Endothelial cell (in vitro differentiated cells): Measurements from ENCODE around the gene FKBP5. TPM values are rescaled to one million over a fixed set of nuclear protein-coding genes. Genes with fewer than 3 reads are reported as not detected.

Experiments
- DNase-seq: peaks from one replicate; pipeline ENCODE4 v3.0.0; 2021; ENCODE audit warnings: low spot score
- H3K27ac Mint-ChIP-seq: one replicate; pipeline ENCODE4 v1.8.0; 2021; ENCODE audit warnings: mixed read lengths, inconsistent platforms; ENCODE audit not compliant: unreplicated experiment
- H3K27me3 Mint-ChIP-seq: one replicate; pipeline ENCODE4 v1.8.0; 2021; ENCODE audit warnings: mild to moderate bottlenecking, moderate library complexity, mixed read lengths, inconsistent platforms; ENCODE audit not compliant: unreplicated experiment
- H3K36me3 Mint-ChIP-seq: one replicate; pipeline ENCODE4 v1.8.0; 2021; ENCODE audit warnings: mild to moderate bottlenecking, low read depth, mixed read lengths, inconsistent platforms; ENCODE audit not compliant: unreplicated experiment
- H3K4me1 Mint-ChIP-seq: one replicate; pipeline ENCODE4 v1.8.0; 2021; ENCODE audit warnings: mild to moderate bottlenecking, mixed read lengths, inconsistent platforms; ENCODE audit not compliant: unreplicated experiment
- H3K4me3 Mint-ChIP-seq: one replicate; pipeline ENCODE4 v1.8.0; 2021; ENCODE audit warnings: mild to moderate bottlenecking, mixed read lengths, inconsistent platforms; ENCODE audit not compliant: unreplicated experiment
- H3K9me3 Mint-ChIP-seq: one replicate; pipeline ENCODE4 v1.8.0; 2021; ENCODE audit warnings: mixed read lengths, inconsistent platforms; ENCODE audit not compliant: unreplicated experiment
- CTCF ChIP-seq: fragments of 200-600 bp; sonication (generic); IDR thresholded peaks from one replicate; pipeline ENCODE4 v1.5.0; 2021; ENCODE audit warnings: antibody characterized with exemption; ENCODE audit not compliant: unreplicated experiment
- total RNA-seq: library from RNA; stranded (reverse); fragmentation: NEBNext Ultra II Directional; extraction: Animal tissue kit (Norgen Biotek cat#: 25700); gene quantifications from one replicate; pipeline ENCODE4 v1.2.1, GENCODE V29; 2021; ENCODE audit not compliant: unreplicated experiment

FKBP5 gene
- total RNA-seq, 1 donor from 2014 or later = 7.2 TPM

- Mint-ChIP-seq H3K4me1 (peaks cover 22% of the 10 kb centered on the region), H3K27ac (no peak overlapping the region), H3K4me3 (no peak overlapping the region), H3K36me3 (no peaks in the 10 kb centered on the region), H3K27me3 (peaks cover 3% of the 10 kb centered on the region), H3K9me3 (no peaks in the 10 kb centered on the region)
- DNase-seq = no peak
- no peak for TF ChIP-seq CTCF
These were observed 24.5 kb upstream of the FKBP5 start for GRCh38 chr6:35713006-35713767.

- Mint-ChIP-seq H3K9me3 (no peaks in the 10 kb centered on the region), H3K4me1 (peaks cover 11% of the 10 kb centered on the region), H3K36me3 (no peaks in the 10 kb centered on the region), H3K27me3 (peaks cover 3% of the 10 kb centered on the region), H3K27ac (no peak overlapping the region), H3K4me3 (no peak overlapping the region)
- TF ChIP-seq CTCF = no peak
- no peak for DNase-seq
These were observed 23.0 kb upstream of the FKBP5 start for GRCh38 chr6:35711731-35712130.

- Mint-ChIP-seq H3K27ac (no peak overlapping the region), H3K4me1 (peaks cover under 1% of the 10 kb centered on the region), H3K4me3 (no peak overlapping the region), H3K27me3 (peaks cover 2% of the 10 kb centered on the region), H3K9me3 (no peaks in the 10 kb centered on the region), H3K36me3 (no peaks in the 10 kb centered on the region)
- no peak for TF ChIP-seq CTCF
- DNase-seq = no peak
These were observed 21.6 kb upstream of the FKBP5 start for GRCh38 chr6:35710241-35710847.

GRCh38 chr6:35708585-35708984, 19.9 kb upstream of the FKBP5 start:
- H3K36me3 Mint-ChIP-seq = no peaks in the 10 kb centered on the region
- no peaks in the 10 kb centered on the region for H3K4me1 Mint-ChIP-seq
- no peak overlapping the region for H3K4me3 Mint-ChIP-seq
- TF ChIP-seq CTCF = no peak
- peaks cover 2% of the 10 kb centered on the region for H3K27me3 Mint-ChIP-seq
- DNase-seq = no peak
- no peak overlapping the region for H3K27ac Mint-ChIP-seq
- no peaks in the 10 kb centered on the region for H3K9me3 Mint-ChIP-seq
